ENCODE measurements around the gene DCAF16.
"Not testable (repeated sequence)": the region's sequence is repeated elsewhere in the genome, so short reads cannot be mapped to it uniquely, and the experiment has no call there.

The DCAF16 gene

GRCh38 chr4:17810260-17811077, at the start of gene DCAF16, which contains the start of gene NCAPG:
DCAF16 (minus strand) TSS chr4:17810757; CDS start chr4:17804141, 6,616 bp downstream.
NCAPG (plus strand) TSS chr4:17810979; CDS start chr4:17811078, 99 bp downstream.
- DNase-seq, result peak; percentile 99

GRCh38 chr4:17859793-17860406, 49.3 kb upstream of the DCAF16 start:
- DNase-seq, result no peak

- no peak for DNase-seq
These were observed 43.5 kb upstream of the DCAF16 start for GRCh38 chr4:17854036-17854435.

- DNase-seq, result no peak
These were observed 41.4 kb upstream of the DCAF16 start for GRCh38 chr4:17851959-17852358.

GRCh38 chr4:17850295-17850694, 39.7 kb upstream of the DCAF16 start:
- not testable (repeated sequence) for DNase-seq

- no peak for DNase-seq
These were observed 35.7 kb upstream of the DCAF16 start for GRCh38 chr4:17846266-17846665.

- no peak for DNase-seq
These were observed 13.5 kb upstream of the DCAF16 start for GRCh38 chr4:17823871-17824669.

GRCh38 chr4:17817027-17817426, 6.5 kb upstream of the DCAF16 start:
- no peak for DNase-seq

GRCh38 chr4:17816142-17816541, 5.6 kb upstream of the DCAF16 start:
- no peak for DNase-seq

GRCh38 chr4:17814140-17814539, 3.6 kb upstream of the DCAF16 start:
- no peak for DNase-seq

- no peak for DNase-seq
These were observed 2.2 kb upstream of the DCAF16 start for GRCh38 chr4:17812801-17813200.

- DNase-seq, result no peak
These were observed 1.6 kb upstream of the DCAF16 start for GRCh38 chr4:17812125-17812524.

GRCh38 chr4:17811078-17811603, 584 bp upstream of the DCAF16 start:
- DNase-seq, result no peak

- DNase-seq, result no peak
These were observed 890 bp downstream of the DCAF16 start for GRCh38 chr4:17809667-17810066.

- DNase-seq, result no peak
These were observed 3.1 kb downstream of the DCAF16 start for GRCh38 chr4:17807446-17807845.

- no peak for DNase-seq
These were observed 4.9 kb downstream of the DCAF16 start for GRCh38 chr4:17805580-17806155.

GRCh38 chr4:17797808-17798207, 12.7 kb downstream of the DCAF16 start:
- DNase-seq, result no peak

- no peak for DNase-seq
These were observed 15.8 kb downstream of the DCAF16 start for GRCh38 chr4:17794730-17795129.

GRCh38 chr4:17788956-17789355, 21.6 kb downstream of the DCAF16 start:
- no peak for DNase-seq

- DNase-seq, result no peak
These were observed 23.2 kb downstream of the DCAF16 start for GRCh38 chr4:17787315-17787714.

- no peak for DNase-seq
These were observed 24.0 kb downstream of the DCAF16 start for GRCh38 chr4:17786567-17786966.

- no peak for DNase-seq
These were observed 24.7 kb downstream of the DCAF16 start for GRCh38 chr4:17785858-17786257.
